ENCODE measurements around the gene FOXD4L1.
"Not testable (repeated sequence)": the region's sequence is repeated elsewhere in the genome, so short reads cannot be mapped to it uniquely, and the experiment has no call there.

Gene FOXD4L1

GRCh38 chr2:113498365-113498764 is at the start of gene FOXD4L1:
FOXD4L1 (plus strand) TSS chr2:113498665; CDS start chr2:113499257, 592 bp downstream.
- DNase-seq: not testable (repeated sequence)

- DNase-seq: not testable (repeated sequence)
Observed at GRCh38 chr2:113465770-113466169, 32.7 kb upstream of the FOXD4L1 start.

- DNase-seq: not testable (repeated sequence)
Observed at GRCh38 chr2:113476688-113477368, 21.6 kb upstream of the FOXD4L1 start.

- DNase-seq: not testable (repeated sequence)
Observed at GRCh38 chr2:113496527-113496926, 1.9 kb upstream of the FOXD4L1 start.

GRCh38 chr2:113499019-113499885 is 787 bp downstream of the FOXD4L1 start:
- not testable (repeated sequence) for DNase-seq

GRCh38 chr2:113499886-113500722 is 1.6 kb downstream of the FOXD4L1 start:
- DNase-seq: not testable (repeated sequence)

GRCh38 chr2:113500723-113501038 is 2.2 kb downstream of the FOXD4L1 start:
- DNase-seq: not testable (repeated sequence)

GRCh38 chr2:113502216-113503093 is 4.0 kb downstream of the FOXD4L1 start:
- DNase-seq: not testable (repeated sequence)

GRCh38 chr2:113503094-113504042 is 4.9 kb downstream of the FOXD4L1 start:
- DNase-seq: not testable (repeated sequence)

- not testable (repeated sequence) for DNase-seq
Observed at GRCh38 chr2:113504081-113504480, 5.6 kb downstream of the FOXD4L1 start.

GRCh38 chr2:113507394-113508140 is 9.1 kb downstream of the FOXD4L1 start:
- DNase-seq: not testable (repeated sequence)

GRCh38 chr2:113508187-113508586 is 9.7 kb downstream of the FOXD4L1 start:
- DNase-seq: not testable (repeated sequence)

- DNase-seq: not testable (repeated sequence)
Observed at GRCh38 chr2:113510913-113511312, 12.4 kb downstream of the FOXD4L1 start.

GRCh38 chr2:113511859-113512258 is 13.4 kb downstream of the FOXD4L1 start:
- not testable (repeated sequence) for DNase-seq

GRCh38 chr2:113515457-113515856 is 17.0 kb downstream of the FOXD4L1 start:
- not testable (repeated sequence) for DNase-seq

GRCh38 chr2:113515995-113516394 is 17.5 kb downstream of the FOXD4L1 start:
- not testable (repeated sequence) for DNase-seq

GRCh38 chr2:113517025-113517424 is 18.6 kb downstream of the FOXD4L1 start:
- not testable (repeated sequence) for DNase-seq

- not testable (repeated sequence) for DNase-seq
Observed at GRCh38 chr2:113520837-113521236, 22.4 kb downstream of the FOXD4L1 start.

- not testable (repeated sequence) for DNase-seq
Observed at GRCh38 chr2:113521492-113521891, 23.0 kb downstream of the FOXD4L1 start.

GRCh38 chr2:113524986-113525385 is 26.5 kb downstream of the FOXD4L1 start:
- DNase-seq: not testable (repeated sequence)

Measured in SHP77 (cell line).